HG02973 (cell line): Measurements from ENCODE around the gene GUCA2A.

Experiments used
- ATAC-seq: cut with Tn5 transposase; IDR thresholded peaks from one replicate; pipeline ENCODE4 v1.9.1; 2021; ENCODE audit warnings: moderate library complexity; ENCODE audit not compliant: unreplicated experiment

Gene GUCA2A

GRCh38 chr1:42155362-42155761, 9.2 kb downstream of the GUCA2A start:
- ATAC-seq, result no peak

GRCh38 chr1:42154685-42155084, 9.9 kb downstream of the GUCA2A start:
- ATAC-seq, result no peak

GRCh38 chr1:42153624-42154023, 10.9 kb downstream of the GUCA2A start:
- no peak for ATAC-seq

GRCh38 chr1:42152907-42153600, 11.5 kb downstream of the GUCA2A start, which contains the start of gene GUCA2B:
Gene GUCA2B, plus strand, starts transcription at chr1:42153410. Its CDS starts 41 bp downstream, at chr1:42153451.
- ATAC-seq, result no peak

- no peak for ATAC-seq
Measured at GRCh38 chr1:42152119-42152518, 12.4 kb downstream of the GUCA2A start.

- no peak for ATAC-seq
Measured at GRCh38 chr1:42150651-42151050, 13.9 kb downstream of the GUCA2A start.

GRCh38 chr1:42148166-42148565, 16.4 kb downstream of the GUCA2A start:
- no peak for ATAC-seq

GRCh38 chr1:42146626-42147320, 17.8 kb downstream of the GUCA2A start:
- no peak for ATAC-seq

- no peak for ATAC-seq
Measured at GRCh38 chr1:42145764-42146625, 18.6 kb downstream of the GUCA2A start.

GRCh38 chr1:42145389-42145716, 19.2 kb downstream of the GUCA2A start:
- no peak for ATAC-seq

- ATAC-seq, result no peak
Measured at GRCh38 chr1:42144711-42145388, 19.7 kb downstream of the GUCA2A start.

GRCh38 chr1:42143896-42144710, 20.4 kb downstream of the GUCA2A start:
- ATAC-seq, result no peak

- no peak for ATAC-seq
Measured at GRCh38 chr1:42142894-42143675, 21.5 kb downstream of the GUCA2A start.

- no peak for ATAC-seq
Measured at GRCh38 chr1:42141978-42142377, 22.6 kb downstream of the GUCA2A start.

- no peak for ATAC-seq
Measured at GRCh38 chr1:42140191-42140590, 24.4 kb downstream of the GUCA2A start.

- no peak for ATAC-seq
Measured at GRCh38 chr1:42139444-42139843, 25.1 kb downstream of the GUCA2A start.

GRCh38 chr1:42138586-42138985, 26.0 kb downstream of the GUCA2A start:
- ATAC-seq, result no peak

- no peak for ATAC-seq
Measured at GRCh38 chr1:42137766-42138165, 26.8 kb downstream of the GUCA2A start.

- ATAC-seq, result no peak
Measured at GRCh38 chr1:42136466-42136865, 28.1 kb downstream of the GUCA2A start.

- no peak for ATAC-seq
Measured at GRCh38 chr1:42135426-42135825, 29.1 kb downstream of the GUCA2A start.
